ENCODE measurements around the gene AGR2. TPM values are rescaled to one million over a fixed set of nuclear protein-coding genes. Genes with fewer than 3 reads are reported as not detected.

The AGR2 gene
- total and polyA plus RNA-seq, 10 of the 15 experiments (the other 5 are each of a cell fraction or from before 2014, with no cell fraction given) = 0.67 TPM; not detected in 9

DNA sequence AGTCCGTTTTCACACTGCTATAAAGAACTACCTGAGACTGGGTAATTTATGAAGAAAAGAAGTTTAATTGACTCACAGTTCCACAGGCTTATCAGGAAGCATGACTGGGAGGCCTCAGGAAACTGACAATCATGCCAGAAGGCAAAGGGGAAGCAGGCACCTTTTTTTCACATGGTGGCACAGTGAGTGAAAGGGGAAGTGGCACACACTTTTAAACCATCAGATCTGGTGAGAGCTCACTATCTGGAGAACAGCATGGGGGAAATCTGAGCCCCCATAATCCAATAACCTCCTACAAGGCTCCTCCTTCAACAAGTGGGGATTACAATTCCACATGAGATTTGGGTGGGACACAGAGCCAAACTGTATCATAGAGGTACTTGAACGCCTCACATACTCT, 47.0 kb upstream of the AGR2 start:
- intact Hi-C loops (cut with micrococcal nuclease; ENCODE audit: unreplicated experiment) = no loop called here
- ChIA-PET CTCF (no interaction called here), SMC1A (ENCODE audit: uncharacterized antibody, unreplicated experiment) (no interaction called here), RAD21 (ENCODE audit: unreplicated experiment) (no interaction called here), POLR2A (interaction anchor here (0.5 kb wide), 1 partner anchor 175 kb away, joined by 4 read pairs; no protein-coding TSS in a partner anchor)
- DNase-seq (ENCODE audit: low read depth, low spot score) = no peak
- no TSS peak for BruUV-seq (replicated peaks)
- no peak for ATAC-seq
- no peak overlapping the region for H3K4me2 ChIP-seq (ENCODE audit: control insufficient read depth, insufficient read depth)
- H3K79me2 ChIP-seq (ENCODE audit: control insufficient read depth, insufficient read depth, low read length) = no peaks in the 10 kb centered on the region
- no peak overlapping the region for H3K9ac ChIP-seq (ENCODE audit: control insufficient read depth, insufficient read depth, low read length)
- TF ChIP-seq SPI1 (IDR thresholded peaks at IDR 0.05; ENCODE audit: borderline replicate concordance, insufficient read depth, low read depth, low read length) = peak; percentile 18; the same call in 1 of the 2 replicates
- no peak for TF ChIP-seq NFXL1 (IDR thresholded peaks at IDR 0.05; ENCODE audit: borderline replicate concordance)
- FAIRE-seq = no peak
- WGBS (ENCODE audit: insufficient coverage, insufficient replicate concordance, low lambda C conversion rate, missing lambda C conversion rate) = 9% methylated on average over 2 of the region's 2 CpGs
- no peaks in the 10 kb centered on the region for H3K36me3 ChIP-seq (ENCODE audit: control insufficient read depth in 2 of 2, insufficient read depth in 2 of 2, low read length in 1 of 2)
- in situ Hi-C loops (cut with MboI) = no loop called here
- no peak overlapping the region for H2AFZ ChIP-seq (ENCODE audit: control insufficient read depth, low read depth, low read length)
- no peaks in the 10 kb centered on the region for H3K27me3 ChIP-seq (replicated peaks in 1 of 2; ENCODE audit: control insufficient read depth in 2 of 2, insufficient read depth in 2 of 2, low read length in 1 of 2)
- no peaks in the 10 kb centered on the region for H3K4me1 ChIP-seq (ENCODE audit: control insufficient read depth, insufficient read depth, low read length)
- no peaks in the 10 kb centered on the region for H4K20me1 ChIP-seq (ENCODE audit: control insufficient read depth, insufficient read depth)
- no peak overlapping the region for H3K4me3 ChIP-seq
- no peaks in the 10 kb centered on the region for H3K9me3 ChIP-seq (replicated peaks; ENCODE audit: control insufficient read depth, insufficient read depth, low read length)
- no peak overlapping the region for H3K27ac ChIP-seq (ENCODE audit: control insufficient read depth, insufficient read depth)

DNA sequence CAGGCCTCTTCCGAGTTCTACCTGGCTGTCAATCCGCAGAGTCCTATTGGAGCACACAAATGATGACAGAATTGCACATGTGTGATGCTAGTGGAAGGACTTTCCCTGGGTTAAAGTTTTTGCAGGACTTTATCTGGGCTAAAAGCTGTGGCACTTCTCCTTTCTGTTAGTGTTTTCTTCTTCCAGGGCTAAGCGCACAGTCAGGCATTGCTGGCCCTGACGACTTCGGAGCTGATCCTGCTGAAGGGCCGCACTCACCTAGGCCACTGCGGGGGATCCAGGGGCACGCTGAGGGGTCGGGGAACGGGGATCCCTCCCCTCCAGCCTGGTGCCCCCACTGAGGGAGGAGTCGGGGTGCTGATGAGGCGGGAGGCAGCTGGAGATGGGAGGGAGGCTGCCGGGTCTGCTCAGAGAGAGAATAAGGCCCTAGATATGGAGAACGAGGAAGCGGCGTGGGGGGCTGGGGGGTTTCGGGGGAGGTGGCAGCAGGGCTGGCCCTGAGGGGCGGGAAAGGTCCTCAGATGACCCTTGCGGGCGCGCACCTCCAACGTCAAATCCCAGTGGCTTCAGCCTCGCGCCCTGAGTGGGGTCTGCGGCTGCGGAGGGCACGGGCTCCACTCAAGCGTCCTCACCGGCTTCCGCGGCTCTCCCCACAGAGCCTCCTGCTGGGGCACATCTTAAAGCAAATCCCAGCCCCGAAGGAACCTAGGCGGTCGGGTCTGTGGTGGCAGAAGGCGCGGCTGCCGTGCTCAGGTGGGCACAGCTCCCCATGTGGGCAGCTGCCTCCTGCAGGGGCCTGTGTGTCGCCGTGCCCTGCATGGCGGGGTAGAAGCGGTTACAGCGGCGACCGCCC, 46.0 kb upstream of the AGR2 start:
- H4K20me1 ChIP-seq (ENCODE audit: control insufficient read depth, insufficient read depth) = no peaks in the 10 kb centered on the region
- no peaks in the 10 kb centered on the region for H3K36me3 ChIP-seq (ENCODE audit: control insufficient read depth in 2 of 2, insufficient read depth in 2 of 2, low read length in 1 of 2)
- no peak for FAIRE-seq
- H3K4me2 ChIP-seq (ENCODE audit: control insufficient read depth, insufficient read depth) = no peak overlapping the region
- BruUV-seq (replicated peaks) = no TSS peak
- H2AFZ ChIP-seq (ENCODE audit: control insufficient read depth, low read depth, low read length) = no peak overlapping the region
- no peaks in the 10 kb centered on the region for H3K9me3 ChIP-seq (replicated peaks; ENCODE audit: control insufficient read depth, insufficient read depth, low read length)
- 45% methylated on average over 35 of the region's 44 CpGs for WGBS (ENCODE audit: insufficient coverage, insufficient replicate concordance, low lambda C conversion rate, missing lambda C conversion rate)
- ATAC-seq = no peak
- ChIA-PET POLR2A (no interaction called here), CTCF (no interaction called here), SMC1A (ENCODE audit: uncharacterized antibody, unreplicated experiment) (no interaction called here), RAD21 (ENCODE audit: unreplicated experiment) (no interaction called here)
- H3K4me1 ChIP-seq (ENCODE audit: control insufficient read depth, insufficient read depth, low read length) = no peaks in the 10 kb centered on the region
- no peak overlapping the region for H3K4me3 ChIP-seq
- no peaks in the 10 kb centered on the region for H3K79me2 ChIP-seq (ENCODE audit: control insufficient read depth, insufficient read depth, low read length)
- no peak overlapping the region for H3K27ac ChIP-seq (ENCODE audit: control insufficient read depth, insufficient read depth)
- in situ Hi-C loops (cut with MboI) (no loop called here), intact Hi-C loops (cut with micrococcal nuclease; ENCODE audit: unreplicated experiment) (no loop called here)
- no peak for DNase-seq (ENCODE audit: low read depth, low spot score)
- H3K27me3 ChIP-seq (replicated peaks in 1 of 2; ENCODE audit: control insufficient read depth in 2 of 2, insufficient read depth in 2 of 2, low read length in 1 of 2) = no peaks in the 10 kb centered on the region
- H3K9ac ChIP-seq (ENCODE audit: control insufficient read depth, insufficient read depth, low read length) = no peak overlapping the region
- TF ChIP-seq EZH2 (IDR thresholded peaks at IDR 0.05; ENCODE audit: borderline replicate concordance, control insufficient read depth, low read depth, low read length) (no peak), SREBF1 (IDR thresholded peaks at IDR 0.05; ENCODE audit: low read length) (no peak), YBX1 (IDR thresholded peaks at IDR 0.05) (no peak), SREBF2 (IDR thresholded peaks at IDR 0.05; ENCODE audit: low read length) (no peak), SMAD1 (IDR thresholded peaks at IDR 0.05; ENCODE audit: low read depth, partially characterized antibody) (no peak), ESRRA (IDR thresholded peaks at IDR 0.05; ENCODE audit: low read length) (no peak), ETV6 (conservative IDR thresholded peaks at IDR 0.05 in 1 of 2, IDR thresholded peaks at IDR 0.05 in 1 of 2; ENCODE audit: borderline replicate concordance in 1 of 2, low read depth in 1 of 2) (no peak), FOS (IDR thresholded peaks at IDR 0.05; ENCODE audit: borderline replicate concordance, extremely low read depth, insufficient read length) (no peak), SIX5 (IDR thresholded peaks at IDR 0.05; ENCODE audit: low read depth, low read length, severe bottlenecking) (no peak), ZNF622 (IDR thresholded peaks at IDR 0.05) (no peak), MYC (IDR thresholded peaks at IDR 0.05; ENCODE audit: insufficient read depth, insufficient read length, insufficient replicate concordance, low read length, severe bottlenecking) (no peak), KAT2A (conservative IDR thresholded peaks at IDR 0.05; ENCODE audit: control insufficient read depth, low read depth, low read length) (no peak), E4F1 (IDR thresholded peaks at IDR 0.05; ENCODE audit: borderline replicate concordance, partially characterized antibody) (no peak)

Data from GM12878 (cell line).